Measurements from ENCODE around the gene PARP4. TPM values are rescaled to one million over a fixed set of nuclear protein-coding genes. Genes with fewer than 3 reads are reported as not detected.
"Not testable (repeated sequence)": the region's sequence is repeated elsewhere in the genome, so short reads cannot be mapped to it uniquely, and the experiment has no call there.

PARP4 gene
- total RNA-seq, 2 experiments from 2014 or later, result 66.3 to 69.4 TPM

GRCh38 chr13:24527266-24527775 is 14.7 kb upstream of the PARP4 start:
- ATAC-seq (ENCODE audit: low read depth), result no peak
- peaks cover 39% of the 10 kb centered on the region for H3K27me3 Mint-ChIP-seq

DNA sequence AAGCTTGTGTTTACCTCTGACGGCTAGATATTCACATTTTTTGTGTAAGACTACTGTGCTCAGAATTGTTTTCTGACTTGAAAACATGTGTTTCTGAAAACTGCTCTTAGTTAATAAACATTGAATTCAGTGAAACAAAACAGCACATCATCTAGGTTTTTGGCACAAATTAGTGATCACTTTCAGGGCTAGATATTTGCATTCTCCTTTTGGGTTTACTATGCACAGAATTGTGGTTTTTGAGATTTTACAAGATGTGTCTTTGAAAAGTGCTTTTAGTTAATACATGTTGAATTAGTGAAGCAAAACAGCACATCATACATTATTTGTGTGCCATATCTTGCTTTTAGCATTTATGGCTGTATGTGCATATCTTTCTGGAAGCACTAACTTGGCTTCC is 8.2 kb upstream of the PARP4 start:
- no peaks in the 10 kb centered on the region for H3K9me3 Mint-ChIP-seq
- H3K4me3 Mint-ChIP-seq, result no peak overlapping the region
- DNase-seq (no peak), ATAC-seq (ENCODE audit: low read depth) (no peak)
- POLR2A ChIA-PET, result no interaction called here
- H3K27ac Mint-ChIP-seq, result no peak overlapping the region
- peaks cover 9% of the 10 kb centered on the region for H3K4me1 Mint-ChIP-seq
- H3K36me3 Mint-ChIP-seq, result no peaks in the 10 kb centered on the region
- H3K27me3 Mint-ChIP-seq, result peaks cover 7% of the 10 kb centered on the region

More at GRCh38 chr13:24527266-24527775, 14.7 kb upstream of the PARP4 start:
- no peak overlapping the region for H3K4me3 Mint-ChIP-seq
- no peaks in the 10 kb centered on the region for H3K9me3 Mint-ChIP-seq
- POLR2A ChIA-PET, result no interaction called here
- H3K27ac Mint-ChIP-seq, result no peak overlapping the region
- H3K36me3 Mint-ChIP-seq, result no peaks in the 10 kb centered on the region
- no peaks in the 10 kb centered on the region for H3K4me1 Mint-ChIP-seq
- no peak for DNase-seq

GRCh38 chr13:24516919-24517318 is 4.3 kb upstream of the PARP4 start:
- Mint-ChIP-seq H3K4me1 (peaks cover 19% of the 10 kb centered on the region), H3K27me3 (peaks cover 2% of the 10 kb centered on the region), H3K9me3 (no peaks in the 10 kb centered on the region), H3K4me3 (no peak overlapping the region), H3K36me3 (no peaks in the 10 kb centered on the region), H3K27ac (no peak overlapping the region)
- no peak for ATAC-seq (ENCODE audit: low read depth)
- POLR2A ChIA-PET, result no interaction called here
- no peak for DNase-seq

GRCh38 chr13:24512908-24513213 is 283 bp upstream of the PARP4 start:
- Mint-ChIP-seq H3K27me3 (peaks cover 2% of the 10 kb centered on the region), H3K27ac (peak overlapping the region; percentile 72), H3K36me3 (peaks cover 6% of the 10 kb centered on the region), H3K4me3 (peak overlapping the region; percentile 82), H3K4me1 (peaks cover 30% of the 10 kb centered on the region), H3K9me3 (no peaks in the 10 kb centered on the region)
- ATAC-seq (ENCODE audit: low read depth) (no peak), DNase-seq (no peak)
- POLR2A ChIA-PET, result no interaction called here

DNA sequence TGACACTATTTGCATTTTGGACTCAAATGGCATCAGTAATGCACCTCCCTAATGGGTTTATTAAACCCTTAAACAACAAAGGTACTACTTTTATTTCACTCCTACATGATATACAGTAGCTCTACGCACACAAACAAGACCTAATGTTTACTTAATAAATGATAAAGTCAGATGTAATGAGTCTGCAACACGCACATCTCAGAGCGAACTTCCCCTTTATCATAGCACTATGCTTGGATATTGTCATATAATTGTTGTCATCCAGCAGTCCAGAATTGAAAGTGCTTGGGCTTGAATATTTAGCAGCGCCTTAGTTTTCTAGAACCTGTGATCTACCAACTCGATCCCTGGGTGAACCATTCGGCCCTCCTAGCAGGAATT is 772 bp downstream of the PARP4 start:
- peak; percentile 3 for ATAC-seq (ENCODE audit: low read depth)

DNA sequence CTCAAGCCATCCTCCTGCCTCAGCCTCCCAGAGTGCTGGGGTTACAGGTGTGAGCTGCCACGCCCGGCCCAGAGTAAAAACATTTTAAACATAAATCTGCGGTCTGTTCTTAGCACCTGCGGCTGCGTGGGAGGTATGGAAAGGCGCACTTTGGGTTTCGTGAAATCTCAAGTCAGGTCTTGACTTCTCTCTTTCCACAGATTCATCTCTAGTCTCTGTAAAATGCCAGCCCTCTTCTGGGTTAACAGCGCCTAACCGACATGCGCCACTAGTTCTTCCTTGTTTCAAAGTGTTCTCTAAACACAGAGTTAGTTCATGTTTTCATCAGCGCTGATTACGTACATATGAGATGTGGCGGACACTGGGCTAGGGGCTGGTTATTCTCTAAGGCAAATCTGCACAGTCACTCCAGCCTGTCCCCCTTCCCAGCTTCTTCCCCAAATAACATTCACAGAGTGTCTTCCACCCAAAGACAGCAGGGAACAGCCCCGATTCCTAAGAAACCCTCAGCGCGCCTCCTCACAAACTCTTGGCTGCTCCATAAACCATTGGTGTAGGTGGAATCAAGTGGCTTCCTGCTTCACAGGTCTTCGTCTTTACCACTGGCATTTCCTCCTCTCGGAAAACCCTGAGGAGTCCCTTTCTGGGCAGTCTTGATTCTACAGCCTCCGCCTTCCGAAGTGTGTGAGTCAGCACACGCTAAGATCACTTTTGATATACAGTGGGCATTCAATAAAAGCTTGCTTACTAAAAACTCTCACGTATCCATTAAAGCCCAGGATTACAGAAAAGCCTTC is 1.4 kb downstream of the PARP4 start:
- Mint-ChIP-seq H3K36me3 (peaks cover 15% of the 10 kb centered on the region), H3K27ac (peak overlapping the region; percentile 72), H3K4me3 (peak overlapping the region; percentile 82), H3K4me1 (peaks cover 25% of the 10 kb centered on the region), H3K9me3 (no peaks in the 10 kb centered on the region), H3K27me3 (peaks cover 2% of the 10 kb centered on the region)
- ATAC-seq (ENCODE audit: low read depth) (peak; percentile 34), DNase-seq (peak; percentile 39)
- POLR2A ChIA-PET, result no interaction called here

More for the DNA sequence above, 772 bp downstream of the PARP4 start:
- Mint-ChIP-seq H3K4me1 (peaks cover 27% of the 10 kb centered on the region), H3K4me3 (peak overlapping the region; percentile 82), H3K36me3 (peaks cover 12% of the 10 kb centered on the region), H3K9me3 (no peaks in the 10 kb centered on the region), H3K27ac (peak overlapping the region; percentile 72), H3K27me3 (peaks cover 2% of the 10 kb centered on the region)
- POLR2A ChIA-PET, result no interaction called here
- DNase-seq, result no peak

GRCh38 chr13:24506698-24507335 is 5.8 kb downstream of the PARP4 start:
- ATAC-seq (ENCODE audit: low read depth) (no peak), DNase-seq (no peak)
- Mint-ChIP-seq H3K4me1 (peaks cover 18% of the 10 kb centered on the region), H3K36me3 (peaks cover 25% of the 10 kb centered on the region), H3K27ac (no peak overlapping the region), H3K9me3 (no peaks in the 10 kb centered on the region), H3K27me3 (no peaks in the 10 kb centered on the region), H3K4me3 (no peak overlapping the region)
- POLR2A ChIA-PET, result no interaction called here

DNA sequence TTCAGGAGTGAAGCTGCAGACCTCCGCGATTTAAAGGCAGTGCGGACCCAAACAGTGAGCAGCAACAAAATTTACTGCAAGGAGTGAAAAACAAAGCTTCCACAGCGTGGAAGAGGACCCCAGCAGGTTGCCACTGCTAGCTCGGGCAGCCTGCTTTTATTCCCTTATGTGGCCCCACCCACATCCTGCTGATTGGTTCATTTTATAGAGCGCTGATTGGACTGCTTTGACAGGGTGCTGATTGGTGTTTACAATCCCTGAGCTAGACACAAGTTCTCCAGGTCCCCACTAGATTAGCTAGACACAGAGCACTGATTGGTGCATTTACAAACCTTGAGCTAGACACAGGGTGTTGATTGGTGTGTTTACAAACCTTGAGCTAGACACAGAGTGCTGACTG is 6.3 kb downstream of the PARP4 start:
- ATAC-seq (ENCODE audit: low read depth); H3K27ac Mint-ChIP-seq; H3K27me3 Mint-ChIP-seq; H3K4me3 Mint-ChIP-seq; H3K9me3 Mint-ChIP-seq; POLR2A ChIA-PET; DNase-seq: not testable (repeated sequence)
- Mint-ChIP-seq H3K36me3 (peaks cover 25% of the 10 kb centered on the region), H3K4me1 (peaks cover 17% of the 10 kb centered on the region)

DNA sequence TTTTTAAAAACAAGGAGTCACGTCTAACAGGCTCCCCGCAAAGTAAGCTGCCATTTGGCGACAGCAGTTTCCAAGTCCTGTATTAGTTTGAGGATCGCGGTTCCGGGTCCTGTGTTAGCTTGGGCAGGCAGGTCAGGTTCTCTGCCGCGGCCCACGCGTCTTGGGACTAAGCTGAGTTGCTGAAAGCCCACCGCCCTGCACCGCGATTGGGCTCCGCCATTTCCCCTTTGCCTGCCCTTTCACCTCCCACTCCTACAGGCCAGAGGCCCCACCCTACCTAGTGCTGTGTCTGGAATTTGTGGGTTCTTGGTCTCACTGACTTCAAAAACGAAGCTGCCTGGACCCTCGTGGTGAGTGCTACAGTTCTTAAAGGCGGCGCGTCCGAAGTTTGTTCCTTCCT is 6.8 kb downstream of the PARP4 start:
- POLR2A ChIA-PET, result no interaction called here
- Mint-ChIP-seq H3K4me1 (peaks cover 13% of the 10 kb centered on the region), H3K27me3 (no peaks in the 10 kb centered on the region), H3K4me3 (no peak overlapping the region), H3K27ac (no peak overlapping the region), H3K36me3 (peaks cover 22% of the 10 kb centered on the region), H3K9me3 (no peaks in the 10 kb centered on the region)
- DNase-seq, result no peak
- ATAC-seq (ENCODE audit: low read depth), result no peak

DNA sequence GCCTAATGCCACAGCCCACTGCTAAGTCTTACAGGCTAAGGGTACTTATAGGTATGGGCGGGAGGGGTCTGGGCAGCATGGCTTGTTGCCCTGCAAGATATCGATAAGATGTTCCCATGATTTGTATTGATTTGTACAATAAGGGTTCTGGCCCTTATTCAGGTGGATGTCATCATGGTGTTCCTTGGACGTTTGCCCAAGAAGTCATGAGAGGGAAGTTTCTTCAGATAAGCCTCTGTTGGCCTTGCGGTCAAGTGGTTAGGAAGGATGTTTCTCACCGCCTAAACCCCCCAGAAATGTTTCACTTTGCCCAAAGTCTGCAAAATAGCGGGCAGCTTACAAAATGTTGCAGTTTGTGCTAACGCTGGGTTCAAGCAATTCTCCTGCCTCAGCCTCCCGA is 7.3 kb downstream of the PARP4 start:
- no peak for DNase-seq
- Mint-ChIP-seq H3K27ac (no peak overlapping the region), H3K9me3 (no peaks in the 10 kb centered on the region), H3K27me3 (no peaks in the 10 kb centered on the region), H3K4me3 (no peak overlapping the region), H3K4me1 (peaks cover 11% of the 10 kb centered on the region), H3K36me3 (peaks cover 22% of the 10 kb centered on the region)
- no peak for ATAC-seq (ENCODE audit: low read depth)
- POLR2A ChIA-PET, result no interaction called here

DNA sequence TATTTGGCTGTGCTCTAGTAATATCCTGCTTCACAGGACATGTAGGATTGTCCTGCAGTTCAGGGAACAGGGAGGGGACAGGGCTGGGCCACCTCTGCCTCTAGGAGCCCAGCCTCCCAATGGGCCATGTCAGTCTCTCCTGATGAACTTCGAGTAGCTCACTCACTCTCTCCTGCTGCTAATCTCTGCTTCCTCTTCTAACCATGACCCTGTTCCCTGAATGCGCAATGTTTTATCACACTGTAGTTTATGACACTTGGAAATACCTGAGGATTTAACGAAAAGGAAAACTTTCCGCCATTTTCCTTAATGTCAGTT is 9.2 kb downstream of the PARP4 start:
- Mint-ChIP-seq H3K27ac (no peak overlapping the region), H3K9me3 (no peaks in the 10 kb centered on the region), H3K4me3 (no peak overlapping the region), H3K27me3 (no peaks in the 10 kb centered on the region), H3K36me3 (peaks cover 20% of the 10 kb centered on the region), H3K4me1 (peaks cover 8% of the 10 kb centered on the region)
- POLR2A ChIA-PET, result no interaction called here
- no peak for DNase-seq
- no peak for ATAC-seq (ENCODE audit: low read depth)

- DNase-seq (no peak), ATAC-seq (ENCODE audit: low read depth) (no peak)
- POLR2A ChIA-PET, result no interaction called here
- no peak overlapping the region for H3K4me3 Mint-ChIP-seq
- no peaks in the 10 kb centered on the region for H3K27me3 Mint-ChIP-seq
- no peak overlapping the region for H3K27ac Mint-ChIP-seq
- peaks cover 19% of the 10 kb centered on the region for H3K36me3 Mint-ChIP-seq
- H3K4me1 Mint-ChIP-seq, result peaks cover 6% of the 10 kb centered on the region
- no peaks in the 10 kb centered on the region for H3K9me3 Mint-ChIP-seq
Measured at GRCh38 chr13:24502533-24503378, 9.8 kb downstream of the PARP4 start.

DNA sequence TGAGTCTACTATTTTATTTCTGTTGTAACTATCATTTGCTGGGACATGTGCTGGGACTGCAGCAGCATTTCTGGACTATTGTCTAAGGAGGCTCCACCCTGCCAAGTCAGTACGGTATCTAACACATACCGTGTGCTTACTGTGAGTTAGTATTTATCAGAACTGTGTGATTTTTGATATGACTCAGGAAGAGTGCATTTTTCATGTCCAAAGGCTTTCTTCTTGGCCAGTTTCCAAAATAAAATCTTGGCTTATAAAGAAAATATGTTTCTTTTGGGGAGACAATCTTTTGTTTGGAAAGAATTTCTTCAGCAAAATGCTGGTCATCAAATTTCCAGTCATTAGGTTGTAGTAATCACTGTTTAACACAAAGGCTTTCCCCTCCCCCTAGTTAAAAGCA is 11.6 kb downstream of the PARP4 start:
- ATAC-seq (ENCODE audit: low read depth), result no peak
- no peak overlapping the region for H3K27ac Mint-ChIP-seq
- H3K4me1 Mint-ChIP-seq, result peaks cover 6% of the 10 kb centered on the region
- no peak for DNase-seq
- H3K9me3 Mint-ChIP-seq, result no peaks in the 10 kb centered on the region
- H3K4me3 Mint-ChIP-seq, result no peak overlapping the region
- POLR2A ChIA-PET, result no interaction called here
- peaks cover 19% of the 10 kb centered on the region for H3K36me3 Mint-ChIP-seq
- H3K27me3 Mint-ChIP-seq, result no peaks in the 10 kb centered on the region

GRCh38 chr13:24497742-24498141 is 14.8 kb downstream of the PARP4 start:
- no peaks in the 10 kb centered on the region for H3K27me3 Mint-ChIP-seq
- POLR2A ChIA-PET, result no interaction called here
- no peak overlapping the region for H3K27ac Mint-ChIP-seq
- peaks cover 5% of the 10 kb centered on the region for H3K4me1 Mint-ChIP-seq
- ATAC-seq (ENCODE audit: low read depth), result no peak
- no peak overlapping the region for H3K4me3 Mint-ChIP-seq
- no peaks in the 10 kb centered on the region for H3K9me3 Mint-ChIP-seq
- H3K36me3 Mint-ChIP-seq, result peaks cover 33% of the 10 kb centered on the region
- no peak for DNase-seq

Data from activated naive CD8-positive, alpha-beta T cell treated with anti-CD3 and anti-CD28 coated beads, Interleukin-2, amount 10 ng/mL, durations not matched to agents 7 days and 5 days (primary cell).